ENCODE data around the gene RFX5. TPM values are rescaled to one million over a fixed set of nuclear protein-coding genes. Genes with fewer than 3 reads are reported as not detected.
A peak's percentile ranks its signal among the peaks of the same experiment; 100 is the strongest.
"Not testable (repeated sequence)": the region's sequence is repeated elsewhere in the genome, so short reads cannot be mapped to it uniquely, and the experiment has no call there.

RFX5 gene
- total RNA-seq, 3 donors from 2014 or later = 17.9 to 34.5 (median 25.9) TPM

- DNase-seq (ENCODE audit: low spot score in 2 of 2) = no peak
- H3K4me1 ChIP-seq = no peaks in the 10 kb centered on the region
- H3K36me3 ChIP-seq = no peaks in the 10 kb centered on the region
- no peaks in the 10 kb centered on the region for H3K27me3 ChIP-seq
- intact Hi-C loops (cut with DNase I; ENCODE audit: low total_unique reads) = no loop called here
- H3K9me3 ChIP-seq = peaks cover 9 to 14% of the 10 kb centered on the region in 2 donors
- H3K27ac ChIP-seq = no peak overlapping the region
- no peak overlapping the region for H3K4me3 ChIP-seq
- no peak for TF ChIP-seq POLR2A (IDR thresholded peaks at IDR 0.05)
- TF ChIP-seq, protein P1, sequence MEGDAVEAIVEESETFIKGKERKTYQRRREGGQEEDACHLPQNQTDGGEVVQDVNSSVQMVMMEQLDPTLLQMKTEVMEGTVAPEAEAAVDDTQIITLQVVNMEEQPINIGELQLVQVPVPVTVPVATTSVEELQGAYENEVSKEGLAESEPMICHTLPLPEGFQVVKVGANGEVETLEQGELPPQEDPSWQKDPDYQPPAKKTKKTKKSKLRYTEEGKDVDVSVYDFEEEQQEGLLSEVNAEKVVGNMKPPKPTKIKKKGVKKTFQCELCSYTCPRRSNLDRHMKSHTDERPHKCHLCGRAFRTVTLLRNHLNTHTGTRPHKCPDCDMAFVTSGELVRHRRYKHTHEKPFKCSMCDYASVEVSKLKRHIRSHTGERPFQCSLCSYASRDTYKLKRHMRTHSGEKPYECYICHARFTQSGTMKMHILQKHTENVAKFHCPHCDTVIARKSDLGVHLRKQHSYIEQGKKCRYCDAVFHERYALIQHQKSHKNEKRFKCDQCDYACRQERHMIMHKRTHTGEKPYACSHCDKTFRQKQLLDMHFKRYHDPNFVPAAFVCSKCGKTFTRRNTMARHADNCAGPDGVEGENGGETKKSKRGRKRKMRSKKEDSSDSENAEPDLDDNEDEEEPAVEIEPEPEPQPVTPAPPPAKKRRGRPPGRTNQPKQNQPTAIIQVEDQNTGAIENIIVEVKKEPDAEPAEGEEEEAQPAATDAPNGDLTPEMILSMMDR (IDR thresholded peaks at IDR 0.05) = no peak
- no peak for TF ChIP-seq POLR2AphosphoS5 (IDR thresholded peaks at IDR 0.05)
Measured at GRCh38 chr1:151361883-151362282, 14.8 kb upstream of the RFX5 start.

DNA sequence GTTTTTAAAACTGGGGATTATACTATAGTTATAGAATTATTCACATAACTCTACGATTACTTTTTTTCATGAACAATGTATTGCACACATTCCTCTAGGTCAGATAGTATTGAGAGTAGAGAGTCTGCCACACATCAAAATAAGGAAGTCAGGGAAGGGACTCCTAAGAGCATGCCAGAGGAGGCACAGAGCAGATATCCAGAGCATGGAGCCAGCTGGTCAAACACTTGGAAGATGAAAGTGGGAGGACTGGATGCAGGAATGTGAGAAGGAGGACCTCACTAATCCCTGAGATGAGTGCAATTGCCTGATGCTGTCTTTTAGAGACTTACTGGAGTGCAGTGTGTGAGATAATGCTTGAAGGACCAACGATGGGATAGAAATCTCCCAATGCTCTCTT, 9.6 kb upstream of the RFX5 start:
- no peaks in the 10 kb centered on the region for H3K4me1 ChIP-seq
- TF ChIP-seq POLR2AphosphoS5 (IDR thresholded peaks at IDR 0.05) (no peak), POLR2A (IDR thresholded peaks at IDR 0.05) (no peak)
- TF ChIP-seq, protein P1 (IDR thresholded peaks at IDR 0.05) = no peak
- no peak overlapping the region for H3K27ac ChIP-seq
- H3K9me3 ChIP-seq = peaks cover 0 to 3% of the 10 kb centered on the region in 2 donors
- no peaks in the 10 kb centered on the region for H3K27me3 ChIP-seq
- intact Hi-C loops (cut with DNase I; ENCODE audit: low total_unique reads) = no loop called here
- DNase-seq (ENCODE audit: low spot score in 2 of 2) = no peak
- no peaks in the 10 kb centered on the region for H3K36me3 ChIP-seq
- no peak overlapping the region for H3K4me3 ChIP-seq

DNA sequence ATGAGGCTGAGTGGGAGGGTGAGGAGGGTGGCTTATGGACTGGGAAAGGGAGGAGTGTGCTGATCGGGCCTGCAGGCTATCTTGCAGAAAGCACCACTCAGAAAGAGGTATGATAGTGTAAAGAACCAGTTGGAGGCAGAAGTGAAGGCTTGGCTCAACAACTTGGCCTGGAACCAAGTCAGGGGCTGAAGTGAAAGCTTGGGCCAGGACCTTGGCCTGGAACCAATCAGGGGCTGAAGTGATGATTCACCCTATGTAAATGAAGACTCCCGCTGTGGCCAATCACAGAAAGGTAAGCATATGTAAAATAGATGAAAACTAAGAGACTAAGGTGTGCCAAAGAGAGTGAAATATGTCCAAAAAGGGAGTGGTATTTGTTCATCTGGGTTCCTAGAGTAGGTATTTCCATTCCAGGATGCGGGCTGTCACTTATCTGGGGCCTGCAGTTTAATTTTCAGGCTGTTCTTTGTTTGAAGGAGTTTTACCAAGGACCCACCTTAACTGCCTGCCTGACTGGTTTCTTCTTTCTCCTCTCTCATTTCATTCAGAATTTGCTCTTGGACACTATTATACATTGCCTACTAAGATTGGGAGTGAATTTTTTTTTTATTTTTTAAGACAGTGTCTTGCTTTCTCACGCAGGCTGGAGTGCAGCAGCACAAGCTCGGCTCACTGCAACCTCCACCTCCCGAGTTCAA, 5.1 kb upstream of the RFX5 start:
- TF ChIP-seq POLR2AphosphoS5 (IDR thresholded peaks at IDR 0.05) (no peak), POLR2A (IDR thresholded peaks at IDR 0.05) (no peak)
- TF ChIP-seq, protein P1 (IDR thresholded peaks at IDR 0.05) = no peak
- DNase-seq (ENCODE audit: low spot score in 2 of 2) = no peak
- intact Hi-C loops (cut with DNase I; ENCODE audit: low total_unique reads) = no loop called here
- no peak overlapping the region for H3K27ac ChIP-seq
- no peaks in the 10 kb centered on the region for H3K4me1 ChIP-seq
- no peak overlapping the region for H3K4me3 ChIP-seq
- no peaks in the 10 kb centered on the region for H3K36me3 ChIP-seq
- peaks cover 0 to 3% of the 10 kb centered on the region in 2 donors for H3K9me3 ChIP-seq
- H3K27me3 ChIP-seq = no peaks in the 10 kb centered on the region

- DNase-seq (ENCODE audit: low spot score in 2 of 2); H3K4me1 ChIP-seq; H3K36me3 ChIP-seq; H3K27me3 ChIP-seq; H3K27ac ChIP-seq; H3K4me3 ChIP-seq; H3K9me3 ChIP-seq; intact Hi-C loops (cut with DNase I; ENCODE audit: low total_unique reads): not testable (repeated sequence)
Measured at GRCh38 chr1:151350323-151350722, 3.3 kb upstream of the RFX5 start.

DNA sequence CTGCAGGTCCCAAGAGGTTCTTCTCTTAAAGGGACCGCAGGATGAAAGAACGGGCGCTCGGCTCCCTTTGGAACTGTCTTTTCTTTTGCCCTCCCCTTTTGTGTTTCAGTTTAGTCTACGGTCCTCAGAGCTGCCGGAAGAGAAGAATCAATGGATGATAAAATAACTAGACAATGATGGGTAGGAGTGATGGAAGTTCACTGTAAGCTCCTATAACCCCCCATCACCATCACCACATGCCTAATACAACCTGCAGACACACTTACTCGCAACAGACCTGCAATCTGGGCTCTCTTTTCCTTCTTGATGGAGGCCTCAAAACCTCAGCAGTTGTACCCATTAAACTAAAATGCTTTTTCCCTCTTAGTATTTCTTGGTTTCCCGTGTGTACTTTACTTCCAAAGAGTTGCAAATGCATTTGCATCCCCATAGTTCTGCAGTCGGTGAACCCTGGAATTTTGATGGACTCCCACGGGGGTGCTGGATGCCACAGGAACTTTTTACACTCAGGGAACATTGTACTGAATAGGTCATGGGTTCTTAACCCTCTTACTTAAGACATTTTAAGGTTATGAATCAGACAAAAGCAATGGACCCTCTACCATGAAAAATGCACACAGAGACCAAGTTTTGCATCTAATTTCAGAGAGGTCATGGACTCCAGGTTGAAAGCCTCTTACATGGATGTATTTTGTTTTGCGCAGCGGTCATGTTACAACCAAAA, 633 bp upstream of the RFX5 start:
- no peaks in the 10 kb centered on the region for H3K27me3 ChIP-seq
- no peaks in the 10 kb centered on the region for H3K4me1 ChIP-seq
- intact Hi-C loops (cut with DNase I; ENCODE audit: low total_unique reads) = no loop called here
- TF ChIP-seq, protein P1 (IDR thresholded peaks at IDR 0.05) = no peak
- TF ChIP-seq POLR2AphosphoS5 (IDR thresholded peaks at IDR 0.05) (no peak), POLR2A (IDR thresholded peaks at IDR 0.05) (no peak)
- H3K9me3 ChIP-seq = peaks cover 0 to 3% of the 10 kb centered on the region in 2 donors
- peak overlapping the region; percentile 68 to 70 (median 69) for H3K4me3 ChIP-seq
- H3K27ac ChIP-seq = peak overlapping the region; percentile 91 to 93
- H3K36me3 ChIP-seq = no peaks in the 10 kb centered on the region
- no peak for DNase-seq (ENCODE audit: low spot score in 2 of 2)
